ENCODE measurements around the gene SEC31B. TPM values are rescaled to one million over a fixed set of nuclear protein-coding genes. Genes with fewer than 3 reads are reported as not detected.

The SEC31B gene
- total RNA-seq, 1 donor from 2014 or later, result 19.6 TPM

GRCh38 chr10:100498059-100498458 lies 21.6 kb downstream of the SEC31B start:
- no peaks in the 10 kb centered on the region for H3K9me3 Mint-ChIP-seq (ENCODE audit: unreplicated experiment)
- no peak overlapping the region for H3K27ac Mint-ChIP-seq (ENCODE audit: unreplicated experiment)
- no peak overlapping the region for H3K4me3 Mint-ChIP-seq (ENCODE audit: unreplicated experiment)
- peaks cover 6% of the 10 kb centered on the region for H3K4me1 Mint-ChIP-seq (ENCODE audit: unreplicated experiment)
- no peak for TF ChIP-seq CTCF (IDR thresholded peaks at IDR 0.05)
- H3K36me3 Mint-ChIP-seq (ENCODE audit: unreplicated experiment), result peaks cover 55% of the 10 kb centered on the region
- no peaks in the 10 kb centered on the region for H3K27me3 Mint-ChIP-seq (ENCODE audit: unreplicated experiment)
- no peak for DNase-seq (ENCODE audit: extremely low spot score, unreplicated experiment)

- Mint-ChIP-seq H3K36me3 (ENCODE audit: unreplicated experiment) (peaks cover 44% of the 10 kb centered on the region), H3K9me3 (ENCODE audit: unreplicated experiment) (no peaks in the 10 kb centered on the region), H3K4me3 (ENCODE audit: unreplicated experiment) (no peak overlapping the region), H3K27ac (ENCODE audit: unreplicated experiment) (no peak overlapping the region), H3K27me3 (ENCODE audit: unreplicated experiment) (no peaks in the 10 kb centered on the region), H3K4me1 (ENCODE audit: unreplicated experiment) (no peaks in the 10 kb centered on the region)
- no peak for DNase-seq (ENCODE audit: extremely low spot score, unreplicated experiment)
- TF ChIP-seq CTCF (IDR thresholded peaks at IDR 0.05), result no peak
These were observed 23.1 kb downstream of the SEC31B start for GRCh38 chr10:100496567-100496966.

GRCh38 chr10:100490531-100490930 lies 29.1 kb downstream of the SEC31B start:
- Mint-ChIP-seq H3K27me3 (ENCODE audit: unreplicated experiment) (no peaks in the 10 kb centered on the region), H3K36me3 (ENCODE audit: unreplicated experiment) (peaks cover 47% of the 10 kb centered on the region), H3K4me3 (ENCODE audit: unreplicated experiment) (no peak overlapping the region), H3K9me3 (ENCODE audit: unreplicated experiment) (no peaks in the 10 kb centered on the region), H3K27ac (ENCODE audit: unreplicated experiment) (no peak overlapping the region), H3K4me1 (ENCODE audit: unreplicated experiment) (peaks cover 1% of the 10 kb centered on the region)
- DNase-seq (ENCODE audit: extremely low spot score, unreplicated experiment), result no peak
- TF ChIP-seq CTCF (IDR thresholded peaks at IDR 0.05), result no peak

GRCh38 chr10:100489396-100489795 lies 30.3 kb downstream of the SEC31B start:
- Mint-ChIP-seq H3K27ac (ENCODE audit: unreplicated experiment) (no peak overlapping the region), H3K4me3 (ENCODE audit: unreplicated experiment) (no peak overlapping the region), H3K27me3 (ENCODE audit: unreplicated experiment) (no peaks in the 10 kb centered on the region), H3K36me3 (ENCODE audit: unreplicated experiment) (peaks cover 54% of the 10 kb centered on the region), H3K9me3 (ENCODE audit: unreplicated experiment) (no peaks in the 10 kb centered on the region), H3K4me1 (ENCODE audit: unreplicated experiment) (peaks cover 1% of the 10 kb centered on the region)
- TF ChIP-seq CTCF (IDR thresholded peaks at IDR 0.05), result no peak
- no peak for DNase-seq (ENCODE audit: extremely low spot score, unreplicated experiment)

- Mint-ChIP-seq H3K36me3 (ENCODE audit: unreplicated experiment) (peaks cover 48% of the 10 kb centered on the region), H3K27me3 (ENCODE audit: unreplicated experiment) (no peaks in the 10 kb centered on the region), H3K4me1 (ENCODE audit: unreplicated experiment) (peaks cover 12% of the 10 kb centered on the region), H3K4me3 (ENCODE audit: unreplicated experiment) (no peak overlapping the region), H3K9me3 (ENCODE audit: unreplicated experiment) (no peaks in the 10 kb centered on the region), H3K27ac (ENCODE audit: unreplicated experiment) (no peak overlapping the region)
- DNase-seq (ENCODE audit: extremely low spot score, unreplicated experiment), result no peak
- no peak for TF ChIP-seq CTCF (IDR thresholded peaks at IDR 0.05)
These were observed 32.1 kb downstream of the SEC31B start for GRCh38 chr10:100487529-100487928.
